Heart left ventricle (tissue), 16 donors: ENCODE results near the gene EFCC1. TPM values are rescaled to one million over a fixed set of nuclear protein-coding genes. Genes with fewer than 3 reads are reported as not detected.

Source experiments
- ATAC-seq, 4 donors: fragments of 200-7000 bp; cut with Tn5 transposase; one replicate each; pipeline ENCODE4 v1.9.1; 2020 to 2022; ENCODE audit warnings: moderate library complexity in 4 of 4, mild to moderate bottlenecking in 3 of 4, moderate number of reproducible peaks in 1 of 4
- DNase-seq, 5 donors: peaks; one replicate each; pipeline ENCODE4 v3.0.0-alpha.2; 2020
- H3K27ac ChIP-seq, 12 donors: fragments of 200-600 bp; sonication (generic) in 4 of 12; one replicate each; pipeline versions ENCODE4 v1.5.0 to v1.8.0; 2016 to 2022; ENCODE audit warnings: mild to moderate bottlenecking in 2 of 12
- H3K27me3 ChIP-seq, 9 donors: fragments of 200-600 bp; sonication (generic) in 2 of 9; one replicate each; pipeline versions ENCODE4 v1.5.1 to v1.8.0; 2016 to 2022; ENCODE audit warnings: mild to moderate bottlenecking in 3 of 9
- H3K36me3 ChIP-seq, 9 donors: fragments of 200-600 bp; sonication (generic) in 2 of 9; one replicate each; pipeline versions ENCODE4 v1.5.0 to v1.8.0; 2018 to 2022; ENCODE audit warnings: mild to moderate bottlenecking in 2 of 9
- H3K4me1 ChIP-seq, 12 donors: fragments of 200-600 bp; sonication (generic) in 4 of 12; one replicate each; pipeline versions ENCODE4 v1.5.0 to v1.8.0; 2016 to 2022; ENCODE audit warnings: mild to moderate bottlenecking in 3 of 12
- H3K4me3 ChIP-seq, 12 donors: fragments of 200-600 bp; sonication (generic) in 4 of 12; one replicate each; pipeline versions ENCODE4 v1.5.0 to v1.8.0; 2017 to 2022; ENCODE audit warnings: mild to moderate bottlenecking in 9 of 12, moderate library complexity in 4 of 12
- H3K9me3 ChIP-seq, 12 donors: fragments of 200-600 bp; sonication (generic) in 4 of 12; one replicate each; pipeline versions ENCODE4 v1.5.0 to v1.8.0; 2016 to 2022; ENCODE audit warnings: mild to moderate bottlenecking in 1 of 12
- POLR2A ChIP-seq, 2 donors: fragments of 450-650 bp; IDR thresholded peaks; one replicate each; pipeline ENCODE4 v1.6.1; 2017; ENCODE audit warnings: antibody characterized with exemption in 2 of 2, mild to moderate bottlenecking in 2 of 2, moderate library complexity in 2 of 2
- WGBS, 4 donors: extraction: QIAGEN DNeasy Blood & Tissue Kit in 2 of 4; methylation state at CpG; one replicate each; pipeline versions ENCODE4 v1.1.5 to v1.1.7; 2013 to 2018; 5-methylcytosine and 5-hydroxymethylcytosine counted together
- intact Hi-C, 10 donors: fragments of 100-400 bp; cut with DNase I; formaldehyde crosslinking; loops; one replicate each; pipeline versions ENCODE4 v1.11.1 to v1.14.2; 2022
- polyA plus RNA-seq, 2 donors: library from polyadenylated mRNA; stranded (reverse); fragments of 200-250 nt; gene quantifications; one replicate each; pipeline ENCODE4 v1.2.3, GENCODE V29; 2013
- total RNA-seq, 9 donors: library from RNA; depleted of rRNA in 2 of 9; stranded (reverse); fragments of >200 nt in 2 of 9; fragmentation: NEBNext Ultra II Directional in 3 of 9; extraction: Animal tissue kit (Norgen Biotek cat#: 25700) in 3 of 9; gene quantifications; one replicate each; pipeline versions ENCODE4 v1.1.0 to v1.2.4, GENCODE V29; 2016 to 2023
- TF ChIP-seq, protein P1 (sequence below), 12 donors: fragments of 200-600 bp; sonication (generic) in 4 of 12; IDR thresholded peaks; one replicate each; pipeline versions ENCODE4 v1.5.0 to v1.8.0; 2018 to 2022; ENCODE audit warnings: antibody characterized with exemption in 12 of 12, mild to moderate bottlenecking in 5 of 12
- donor health status: ischemic (EF 13 %, LVEDD 7.1; RV severe dilation, severe dysfunction).
- donor health status: healthy with polysubstance abuse.
- donor health status: DM: no; HTN: yes; CAD: no.
- donor health status: DM: no; HTN: no; CAD: no.
- donor health status: ischemic (EF 25% LVEDD 6.9; RV normal size, moderate dysfunction).
- donor health status: ischemic (EF 25% LVEDD 5.7; RV mildly dilated, moderate dysfunction).
- donor health status: healthy.
- donor health status: DM: yes; HTN: yes; CAD: no.
- donor health status: ischemic (EF 35%, LVEDD 5.7; RV mildly dilated, moderate dysfunction).
- donor health status: nonischemic (EF 11% LVEDD 7.7; RV severe dilation, severe dysfunction).
- donor health status: DM: yes; HTN: yes; CAD: no.
- donor health status: PGD.
- donor health status: ischemic (EF 29% LVEDD 5.4; RV normal size, mild dysfunction).
- donor health status: nonischemic (EF 23%, LVEDD 6.1; RV moderate dilation, normal function).

Gene EFCC1
- total and polyA plus RNA-seq, 11 donors: 0.60 to 2.5 (median 1.5) TPM

DNA sequence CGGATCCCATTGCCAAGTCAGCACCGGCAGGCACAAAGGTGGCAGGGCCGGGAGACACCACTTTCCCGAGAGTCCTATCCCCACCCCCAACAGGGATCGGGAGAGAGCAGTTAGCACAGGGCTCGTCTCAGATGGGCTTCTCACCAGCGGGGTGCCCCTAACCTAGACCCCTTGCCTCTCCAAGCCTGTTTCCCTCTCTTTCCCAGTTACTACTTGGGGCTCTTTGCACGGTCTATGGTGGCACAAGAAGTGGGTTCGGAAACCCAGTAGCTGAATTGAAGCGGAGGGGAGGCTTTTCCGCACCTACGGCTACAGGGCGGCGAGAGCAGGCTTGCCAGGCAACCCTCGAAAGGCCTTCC, 383 bp upstream of the EFCC1 start:
- Histone ChIP-seq H3K4me3 (peak overlapping the region; percentile 27 to 84 (median 76)), H3K27me3 (peaks cover 0 to 49% (median 14%) of the 10 kb centered on the region in 9 donors), H3K9me3 (no peaks in the 10 kb centered on the region), H3K36me3 (no peaks in the 10 kb centered on the region), H3K27ac (peak overlapping the region; percentile 51 to 95 (median 84)), H3K4me1 (peaks cover 3 to 54% (median 22%) of the 10 kb centered on the region in 12 donors)
- 6 to 15% (median 12%) methylated on average over 12 to 15 of the region's 15 CpGs for WGBS, 4 donors
- intact Hi-C loops: loop anchor here in 1 of 10 donors (2.0 kb wide), 1 partner anchor 26 kb away; no protein-coding TSS in a partner anchor
- TF ChIP-seq POLR2A (IDR thresholded peaks at IDR 0.05): no peak
- TF ChIP-seq, protein P1, sequence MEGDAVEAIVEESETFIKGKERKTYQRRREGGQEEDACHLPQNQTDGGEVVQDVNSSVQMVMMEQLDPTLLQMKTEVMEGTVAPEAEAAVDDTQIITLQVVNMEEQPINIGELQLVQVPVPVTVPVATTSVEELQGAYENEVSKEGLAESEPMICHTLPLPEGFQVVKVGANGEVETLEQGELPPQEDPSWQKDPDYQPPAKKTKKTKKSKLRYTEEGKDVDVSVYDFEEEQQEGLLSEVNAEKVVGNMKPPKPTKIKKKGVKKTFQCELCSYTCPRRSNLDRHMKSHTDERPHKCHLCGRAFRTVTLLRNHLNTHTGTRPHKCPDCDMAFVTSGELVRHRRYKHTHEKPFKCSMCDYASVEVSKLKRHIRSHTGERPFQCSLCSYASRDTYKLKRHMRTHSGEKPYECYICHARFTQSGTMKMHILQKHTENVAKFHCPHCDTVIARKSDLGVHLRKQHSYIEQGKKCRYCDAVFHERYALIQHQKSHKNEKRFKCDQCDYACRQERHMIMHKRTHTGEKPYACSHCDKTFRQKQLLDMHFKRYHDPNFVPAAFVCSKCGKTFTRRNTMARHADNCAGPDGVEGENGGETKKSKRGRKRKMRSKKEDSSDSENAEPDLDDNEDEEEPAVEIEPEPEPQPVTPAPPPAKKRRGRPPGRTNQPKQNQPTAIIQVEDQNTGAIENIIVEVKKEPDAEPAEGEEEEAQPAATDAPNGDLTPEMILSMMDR (IDR thresholded peaks at IDR 0.05): no peak
- DNase-seq: no peak
- ATAC-seq: peak in 3 of 4 donors; percentile 4 to 19 (median 9)

DNA sequence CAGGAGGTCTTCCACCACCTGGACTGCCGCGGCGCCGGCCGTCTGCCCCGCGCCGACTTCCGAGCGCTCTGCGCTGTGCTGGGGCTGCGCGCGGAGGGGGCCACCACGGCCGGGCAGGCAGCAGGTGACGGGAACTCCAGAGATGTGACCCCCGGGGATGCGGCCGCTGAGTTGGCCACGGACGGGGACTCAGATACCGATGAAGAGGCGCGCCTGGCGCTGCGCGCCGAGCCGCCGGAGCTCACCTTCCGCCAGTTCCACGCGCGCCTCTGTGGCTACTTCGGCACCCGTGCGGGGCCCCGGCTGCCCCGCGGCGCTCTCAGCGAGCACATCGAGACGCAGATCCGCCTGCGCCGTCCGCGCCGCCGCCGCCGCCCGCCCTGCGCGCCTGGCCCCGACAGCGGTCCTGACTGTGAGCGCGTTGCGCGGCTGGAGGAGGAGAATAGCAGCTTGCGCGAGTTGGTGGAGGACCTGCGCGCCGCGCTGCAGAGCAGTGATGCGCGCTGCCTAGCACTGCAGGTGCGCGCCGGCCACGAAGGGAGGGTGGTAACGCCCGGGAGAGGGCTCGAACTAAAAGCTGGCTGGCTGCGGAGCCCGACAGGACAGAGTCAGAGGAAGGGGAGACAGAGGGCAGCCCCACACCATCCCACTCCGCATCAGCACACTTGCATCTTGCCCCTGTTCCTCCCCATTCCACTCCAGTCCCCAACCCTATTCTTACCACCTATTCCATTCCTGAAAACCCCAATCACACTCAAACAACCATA, 885 bp downstream of the EFCC1 start:
- 1 to 4% (median 1%) methylated on average over 16 to 81 of the region's 81 CpGs for WGBS, 4 donors
- Histone ChIP-seq H3K4me3 (peak overlapping the region; percentile 27 to 84 (median 76)), H3K27ac (peak overlapping the region in 11 of 12 donors; percentile 59 to 95 (median 86)), H3K9me3 (no peaks in the 10 kb centered on the region), H3K27me3 (peaks cover 0 to 59% (median 14%) of the 10 kb centered on the region in 9 donors), H3K4me1 (peaks cover 3 to 63% (median 26%) of the 10 kb centered on the region in 12 donors), H3K36me3 (peaks cover 0 to 9% (median 0%) of the 10 kb centered on the region in 9 donors)
- DNase-seq (no peak), ATAC-seq (peak in 2 of 4 donors; percentile 19 to 33)
- intact Hi-C loops: loop anchor here in 1 of 10 donors (2.0 kb wide), 1 partner anchor 25 kb away; no protein-coding TSS in a partner anchor
- TF ChIP-seq POLR2A (IDR thresholded peaks at IDR 0.05): no peak
- TF ChIP-seq, protein P1 (IDR thresholded peaks at IDR 0.05): no peak

DNA sequence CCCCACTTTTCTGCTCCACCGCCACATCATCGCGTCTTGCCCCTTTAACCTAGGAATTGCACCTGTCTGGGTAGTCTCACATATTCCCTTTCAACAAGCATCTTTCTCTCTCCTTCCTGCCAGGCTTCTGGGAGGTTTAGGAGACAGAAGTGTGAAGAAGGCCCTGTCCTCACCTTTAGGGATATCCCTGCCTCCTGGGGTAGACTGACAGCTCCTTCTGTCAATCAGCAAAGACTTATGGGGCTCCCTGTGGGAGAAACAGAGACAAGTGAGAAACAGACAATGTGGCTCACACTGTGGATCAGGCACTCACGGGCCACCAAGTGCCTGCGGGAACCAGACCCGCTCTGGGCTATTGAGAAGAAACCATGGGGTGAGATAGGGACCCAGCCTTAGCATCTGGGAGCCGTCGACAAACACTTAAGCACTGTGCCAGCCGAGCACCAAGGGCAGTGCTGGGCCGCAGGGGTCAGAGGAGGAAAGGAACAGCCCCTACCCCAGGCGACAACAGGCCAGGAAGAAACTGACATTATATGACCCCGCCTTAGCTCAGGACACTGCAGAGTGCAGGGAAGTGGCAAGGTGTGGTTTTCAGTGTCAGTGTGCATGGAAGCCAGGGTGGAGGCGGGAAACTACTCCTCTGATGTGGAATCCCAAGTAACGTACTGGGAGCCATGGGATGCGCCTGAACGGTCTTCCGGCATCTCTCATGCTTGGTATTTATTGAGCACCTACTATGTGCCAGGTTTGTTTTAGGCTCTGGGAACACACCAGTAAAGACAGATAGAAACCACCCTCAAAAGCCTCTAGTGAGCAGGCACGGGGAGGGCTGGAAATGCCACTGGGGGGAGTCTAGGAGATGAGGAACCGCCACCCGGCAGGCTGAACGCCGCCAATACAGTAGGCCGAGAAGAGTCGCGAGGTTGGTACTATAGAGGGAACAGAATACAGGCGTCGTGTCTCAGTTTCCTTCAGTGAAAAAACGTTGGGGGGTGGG, 1.8 kb downstream of the EFCC1 start:
- H3K27me3 ChIP-seq: peaks cover 0 to 59% (median 14%) of the 10 kb centered on the region in 9 donors
- 41 to 53% (median 47%) methylated on average over 27 to 28 of the region's 28 CpGs for WGBS, 4 donors
- intact Hi-C loops: no loop called here
- H3K27ac ChIP-seq: peak overlapping the region in 3 of 12 donors; percentile 86 to 93 (median 88)
- no peaks in the 10 kb centered on the region for H3K9me3 ChIP-seq
- TF ChIP-seq, protein P1 (IDR thresholded peaks at IDR 0.05): no peak
- TF ChIP-seq POLR2A (IDR thresholded peaks at IDR 0.05): no peak
- H3K4me3 ChIP-seq: peak overlapping the region in 10 of 12 donors; percentile 56 to 84 (median 80)
- DNase-seq (no peak), ATAC-seq (no peak)
- peaks cover 0 to 12% (median 0%) of the 10 kb centered on the region in 9 donors for H3K36me3 ChIP-seq
- peaks cover 3 to 72% (median 31%) of the 10 kb centered on the region in 12 donors for H3K4me1 ChIP-seq
